ENCODE results near the gene ANAPC16.

GRCh38 chr10:72250666-72251065 is 34.9 kb downstream of the ANAPC16 start:
- TF ChIP-seq CTCF (conservative IDR thresholded peaks at IDR 0.05 in 1 of 2, IDR thresholded peaks at IDR 0.05 in 1 of 2; ENCODE audit: extremely low read depth in 1 of 2, insufficient read depth in 1 of 2, low read depth in 1 of 2, low read length in 2 of 2) (no peak), EZH2 (IDR thresholded peaks at IDR 0.05; ENCODE audit: borderline replicate concordance, low read length) (no peak)

Measured in mammary epithelial cell (primary cell).